ENCODE data around the gene S100A3.

DNA sequence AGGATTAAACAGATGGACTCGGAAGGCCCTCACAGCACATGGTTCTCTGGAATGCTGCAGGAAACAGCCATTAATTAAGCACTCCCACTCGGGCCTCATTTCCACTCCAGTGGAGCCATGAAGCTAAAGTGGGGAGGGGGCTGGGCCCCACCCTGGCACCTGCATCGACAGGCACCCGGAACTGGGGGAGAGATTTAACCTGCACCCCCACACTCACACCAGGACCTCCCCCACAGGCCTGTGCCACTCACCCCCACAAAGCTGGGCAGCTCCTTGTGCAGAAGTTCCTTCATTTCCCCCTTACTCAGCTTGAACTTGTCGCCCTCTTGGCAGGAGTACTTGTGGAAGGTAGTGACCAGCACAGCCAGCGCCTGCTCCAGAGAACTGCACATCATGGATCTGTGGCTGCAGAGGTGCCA lies 14.4 kb upstream of the S100A3 start:
- TF ChIP-seq, protein P1, sequence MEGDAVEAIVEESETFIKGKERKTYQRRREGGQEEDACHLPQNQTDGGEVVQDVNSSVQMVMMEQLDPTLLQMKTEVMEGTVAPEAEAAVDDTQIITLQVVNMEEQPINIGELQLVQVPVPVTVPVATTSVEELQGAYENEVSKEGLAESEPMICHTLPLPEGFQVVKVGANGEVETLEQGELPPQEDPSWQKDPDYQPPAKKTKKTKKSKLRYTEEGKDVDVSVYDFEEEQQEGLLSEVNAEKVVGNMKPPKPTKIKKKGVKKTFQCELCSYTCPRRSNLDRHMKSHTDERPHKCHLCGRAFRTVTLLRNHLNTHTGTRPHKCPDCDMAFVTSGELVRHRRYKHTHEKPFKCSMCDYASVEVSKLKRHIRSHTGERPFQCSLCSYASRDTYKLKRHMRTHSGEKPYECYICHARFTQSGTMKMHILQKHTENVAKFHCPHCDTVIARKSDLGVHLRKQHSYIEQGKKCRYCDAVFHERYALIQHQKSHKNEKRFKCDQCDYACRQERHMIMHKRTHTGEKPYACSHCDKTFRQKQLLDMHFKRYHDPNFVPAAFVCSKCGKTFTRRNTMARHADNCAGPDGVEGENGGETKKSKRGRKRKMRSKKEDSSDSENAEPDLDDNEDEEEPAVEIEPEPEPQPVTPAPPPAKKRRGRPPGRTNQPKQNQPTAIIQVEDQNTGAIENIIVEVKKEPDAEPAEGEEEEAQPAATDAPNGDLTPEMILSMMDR (IDR thresholded peaks at IDR 0.05) = no peak
- no peak for TF ChIP-seq POLR2A (IDR thresholded peaks at IDR 0.05)

Measured in right lobe of liver (tissue), 4 donors.